ENCODE results near the gene ACY1.

Gene ACY1

DNA sequence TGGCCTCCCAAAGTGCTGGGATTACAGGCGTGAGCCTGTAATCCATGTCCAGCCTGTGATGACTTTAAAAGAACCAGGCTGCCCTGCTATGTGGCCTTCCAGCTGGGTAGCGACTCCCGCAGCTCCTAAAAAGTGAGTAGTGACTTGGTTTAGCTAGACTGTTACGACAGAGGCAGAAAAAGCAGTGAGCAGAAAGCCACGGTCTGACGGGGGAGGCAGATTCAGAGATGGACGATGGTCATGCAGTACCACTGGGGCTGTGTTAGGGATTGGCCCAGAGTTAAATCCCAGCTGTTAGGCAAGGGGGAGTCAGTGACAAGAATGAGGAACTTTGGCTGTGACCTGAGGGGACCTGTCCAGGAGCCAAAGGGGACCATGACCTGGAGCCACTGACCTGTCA, 15.4 kb downstream of the ACY1 start:
- TF ChIP-seq JUND (IDR thresholded peaks at IDR 0.05; ENCODE audit: low read depth): no peak
- DNase-seq (ENCODE audit: low read depth in 1 of 2, low spot score in 1 of 2): no peak
- in situ Hi-C loops (cut with HindIII; ENCODE audit: low pct_unique_long_range_greater_than_20kb, low sequenced_read_pairs): no loop called here

DNA sequence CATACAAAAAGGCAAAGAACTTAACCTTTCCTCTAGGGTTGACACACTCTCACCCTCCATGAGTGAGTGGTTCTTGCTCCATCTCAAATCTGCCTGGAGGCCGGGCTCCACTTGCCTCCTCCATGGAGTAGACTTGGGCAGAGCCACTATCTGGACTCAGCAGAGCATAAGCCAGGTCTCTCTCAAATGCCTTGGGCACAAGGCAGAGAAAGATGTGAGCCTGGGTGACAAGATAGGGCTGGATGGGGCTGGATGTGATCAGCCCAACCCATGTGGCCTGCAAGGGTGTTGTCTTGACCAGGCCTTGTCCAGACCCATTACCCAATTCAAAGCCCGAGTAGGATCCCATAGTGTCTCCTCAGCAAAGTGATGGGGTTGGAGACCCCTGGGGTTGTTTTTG, 16.5 kb downstream of the ACY1 start:
- no peak for TF ChIP-seq JUND (IDR thresholded peaks at IDR 0.05; ENCODE audit: low read depth)
- DNase-seq (ENCODE audit: low read depth in 1 of 2, low spot score in 1 of 2): no peak
- in situ Hi-C loops (cut with HindIII; ENCODE audit: low pct_unique_long_range_greater_than_20kb, low sequenced_read_pairs): no loop called here

DNA sequence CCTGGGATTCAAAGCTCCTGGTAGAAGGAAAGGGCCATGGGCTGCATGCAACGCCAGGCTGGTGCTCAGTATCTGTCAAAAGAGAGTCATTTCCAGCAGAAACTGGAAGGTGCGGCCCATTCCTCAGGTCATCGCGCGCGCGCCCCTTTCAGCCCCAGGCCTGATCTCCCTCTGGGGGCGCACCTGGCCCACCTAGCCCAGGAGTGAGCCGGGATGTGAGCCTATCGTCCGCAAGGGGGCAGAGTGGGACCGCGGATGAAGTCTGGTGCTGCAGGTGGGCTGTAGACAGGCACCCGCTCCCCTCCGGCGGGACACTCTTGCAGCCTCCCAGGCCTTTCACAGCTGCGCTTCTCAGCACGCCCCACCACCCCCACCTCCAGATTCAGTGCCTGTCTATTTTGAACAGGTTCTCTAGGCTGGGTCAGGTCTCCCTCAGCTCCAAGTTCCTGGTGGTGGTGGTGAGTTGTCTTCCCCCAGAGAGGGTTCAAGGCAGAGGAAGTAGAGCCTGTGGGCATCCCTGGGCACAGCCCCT, 18.2 kb downstream of the ACY1 start:
- TF ChIP-seq JUND (IDR thresholded peaks at IDR 0.05; ENCODE audit: low read depth): no peak
- in situ Hi-C loops (cut with HindIII; ENCODE audit: low pct_unique_long_range_greater_than_20kb, low sequenced_read_pairs): no loop called here
- peak; percentile 54 to 71 for DNase-seq (ENCODE audit: low read depth in 1 of 2, low spot score in 1 of 2)

DNA sequence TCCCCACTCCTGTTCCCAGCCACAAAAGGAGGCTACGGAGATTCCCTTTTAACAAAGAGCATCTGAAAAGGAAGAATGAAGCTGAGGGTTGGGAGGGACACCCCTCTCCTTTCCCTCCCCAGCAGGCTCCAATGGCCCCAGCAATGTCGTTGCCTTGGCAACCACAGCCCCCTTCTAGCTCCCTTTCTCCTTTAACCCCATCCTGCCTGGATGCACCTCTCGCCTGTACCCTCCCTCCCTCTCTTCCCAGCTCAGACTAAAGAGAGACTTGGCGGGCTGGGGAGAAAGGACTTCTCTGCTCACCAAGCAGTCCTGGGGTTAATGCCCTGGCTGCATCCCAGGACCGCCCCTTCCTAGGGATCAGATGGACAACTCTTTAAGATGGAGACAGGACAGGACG, 19.4 kb downstream of the ACY1 start:
- no peak for DNase-seq (ENCODE audit: low read depth in 1 of 2, low spot score in 1 of 2)
- in situ Hi-C loops (cut with HindIII; ENCODE audit: low pct_unique_long_range_greater_than_20kb, low sequenced_read_pairs): no loop called here

DNA sequence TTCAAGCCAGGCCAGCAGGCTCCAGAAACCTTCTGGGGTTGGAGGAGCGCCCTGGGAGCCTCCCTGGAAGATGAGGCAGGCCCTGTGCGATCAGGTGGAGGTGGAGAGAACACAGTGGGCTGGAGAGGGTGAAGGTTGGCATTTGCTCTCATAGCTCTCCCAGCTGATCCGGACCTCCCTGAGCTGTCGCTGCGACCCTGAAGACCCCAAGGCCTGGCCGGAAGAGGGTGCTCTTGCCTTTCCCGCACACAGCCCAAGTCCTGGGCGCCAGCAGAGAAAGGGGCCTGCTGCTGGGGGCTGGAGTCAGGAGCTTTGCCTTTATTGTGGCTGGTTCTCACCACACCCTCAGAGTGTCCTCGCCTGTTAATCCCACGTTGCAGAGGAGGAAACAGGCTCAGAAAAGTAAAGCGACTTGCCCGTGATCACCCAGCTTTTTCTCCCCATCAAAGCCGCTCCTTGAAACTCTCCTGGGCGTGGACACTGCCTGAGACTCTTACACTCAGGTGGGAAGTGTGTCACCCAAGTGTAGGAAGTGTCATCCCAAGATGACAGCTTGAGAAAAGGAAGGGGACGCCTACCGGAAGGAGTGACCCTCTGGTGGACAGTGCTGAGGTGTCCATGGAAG, 20.9 kb downstream of the ACY1 start:
- in situ Hi-C loops (cut with HindIII; ENCODE audit: low pct_unique_long_range_greater_than_20kb, low sequenced_read_pairs): no loop called here
- no peak for DNase-seq (ENCODE audit: low read depth in 1 of 2, low spot score in 1 of 2)
- no peak for TF ChIP-seq JUND (IDR thresholded peaks at IDR 0.05; ENCODE audit: low read depth)

More for the DNA sequence above, 19.4 kb downstream of the ACY1 start:
- TF ChIP-seq JUND (IDR thresholded peaks at IDR 0.05; ENCODE audit: low read depth): no peak

DNA sequence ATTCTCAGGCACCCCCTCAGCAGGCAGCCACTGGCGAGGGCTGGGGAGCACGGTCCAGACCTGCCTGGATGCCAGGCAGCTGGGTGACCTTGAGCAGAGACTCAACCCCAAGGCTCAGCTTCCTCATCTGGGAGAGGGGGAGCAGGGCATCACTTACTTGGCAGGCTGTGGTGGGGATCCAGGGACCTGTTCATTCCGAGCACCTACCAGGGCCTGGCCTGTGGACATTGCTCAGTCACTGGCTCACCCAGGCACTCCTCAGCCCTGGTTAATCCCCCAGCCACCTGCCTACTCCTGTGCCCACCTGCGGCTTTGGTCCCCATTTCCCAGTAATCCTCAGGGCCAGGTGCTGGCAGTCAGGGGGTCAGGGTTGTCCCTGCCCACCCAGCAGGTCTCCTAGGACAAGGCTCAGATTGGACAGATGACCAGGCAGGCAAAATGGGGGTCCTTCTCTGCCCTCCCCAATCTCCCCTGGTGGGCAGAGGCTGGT, 21.6 kb downstream of the ACY1 start:
- no peak for TF ChIP-seq JUND (IDR thresholded peaks at IDR 0.05; ENCODE audit: low read depth)
- DNase-seq (ENCODE audit: low read depth in 1 of 2, low spot score in 1 of 2): no peak
- in situ Hi-C loops (cut with HindIII; ENCODE audit: low pct_unique_long_range_greater_than_20kb, low sequenced_read_pairs): no loop called here

DNA sequence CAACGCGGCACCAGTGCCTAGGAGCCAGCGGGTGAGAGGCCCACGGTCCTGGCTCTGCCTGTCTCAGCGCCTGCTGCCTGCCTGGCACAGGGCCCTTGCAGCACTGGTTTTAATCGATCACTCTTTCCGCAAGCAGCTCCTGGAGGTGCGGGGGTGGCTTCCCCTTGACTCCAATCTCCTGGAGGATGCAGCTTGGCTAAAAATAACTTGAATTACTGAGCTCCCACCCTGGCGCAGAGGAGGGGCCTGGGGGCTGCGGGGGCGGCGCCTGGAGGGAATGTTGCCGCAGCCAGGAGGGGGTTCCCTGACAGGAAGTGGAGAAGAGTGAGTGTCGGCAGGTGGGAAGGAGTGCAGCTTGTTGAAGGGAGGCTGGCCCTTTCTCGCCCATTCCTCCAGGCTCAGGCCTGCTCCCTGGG, 22.2 kb downstream of the ACY1 start:
- in situ Hi-C loops (cut with HindIII; ENCODE audit: low pct_unique_long_range_greater_than_20kb, low sequenced_read_pairs): no loop called here

DNA sequence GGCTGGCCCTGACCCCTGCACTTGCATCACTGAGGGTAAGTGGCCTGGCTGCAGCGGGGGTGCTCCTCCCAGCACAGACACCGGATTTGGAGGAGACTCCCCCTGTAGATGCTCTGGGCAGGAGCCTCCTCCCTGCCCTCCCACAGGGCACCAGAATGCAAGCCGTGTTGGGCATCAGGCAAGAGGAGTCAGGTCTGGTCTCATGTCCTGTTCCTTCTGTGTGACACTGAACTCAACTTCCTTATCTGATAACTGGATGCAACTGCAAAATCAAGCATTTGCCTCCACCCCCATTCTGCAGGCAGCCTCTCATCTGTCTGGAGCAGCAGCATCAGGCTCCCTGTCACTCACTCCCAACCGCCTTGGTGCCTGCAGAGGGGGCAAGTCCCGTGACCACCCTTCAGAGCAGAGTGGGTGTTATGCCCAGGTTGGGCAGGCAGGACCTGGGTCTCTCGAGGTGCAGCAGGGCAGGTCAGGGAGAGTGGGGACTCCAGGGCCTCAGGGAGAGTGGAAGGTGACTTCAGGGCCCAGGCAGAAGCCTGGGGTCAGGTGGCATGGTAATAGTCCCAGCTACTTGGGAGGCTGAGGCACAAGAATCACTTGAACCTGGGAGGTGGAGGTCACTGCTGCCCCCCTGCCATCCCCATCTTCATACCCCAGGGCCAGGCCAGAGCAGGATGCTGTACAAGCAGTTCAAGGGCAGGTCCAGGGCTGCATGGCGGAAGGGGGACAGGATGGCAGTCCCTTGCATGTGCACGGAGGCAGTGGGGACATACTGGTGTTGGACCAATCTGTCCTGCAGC, 22.9 kb downstream of the ACY1 start:
- TF ChIP-seq JUND (IDR thresholded peaks at IDR 0.05; ENCODE audit: low read depth): no peak
- DNase-seq (ENCODE audit: low read depth in 1 of 2, low spot score in 1 of 2): no peak
- in situ Hi-C loops (cut with HindIII; ENCODE audit: low pct_unique_long_range_greater_than_20kb, low sequenced_read_pairs): no loop called here

More for the DNA sequence above, 22.2 kb downstream of the ACY1 start:
- no peak for DNase-seq (ENCODE audit: low read depth in 1 of 2, low spot score in 1 of 2)
- no peak for TF ChIP-seq JUND (IDR thresholded peaks at IDR 0.05; ENCODE audit: low read depth)

DNA sequence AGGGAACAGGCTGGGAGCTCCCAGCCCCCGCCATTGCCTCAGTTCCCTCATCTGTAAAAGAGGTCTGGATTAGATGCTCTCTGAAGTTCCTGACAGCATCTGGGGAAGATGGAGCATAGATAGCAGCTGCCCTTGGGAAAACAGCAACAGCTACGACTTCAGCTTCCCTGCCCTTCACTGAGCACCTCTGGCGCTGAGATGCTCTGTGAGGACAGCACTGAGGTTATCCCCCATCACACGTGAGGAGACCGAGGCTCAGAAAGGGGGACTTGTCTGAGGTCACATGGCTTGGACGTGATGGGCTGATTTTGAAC, 23.4 kb downstream of the ACY1 start:
- TF ChIP-seq JUND (IDR thresholded peaks at IDR 0.05; ENCODE audit: low read depth): no peak
- DNase-seq (ENCODE audit: low read depth in 1 of 2, low spot score in 1 of 2): no peak
- in situ Hi-C loops (cut with HindIII; ENCODE audit: low pct_unique_long_range_greater_than_20kb, low sequenced_read_pairs): no loop called here

DNA sequence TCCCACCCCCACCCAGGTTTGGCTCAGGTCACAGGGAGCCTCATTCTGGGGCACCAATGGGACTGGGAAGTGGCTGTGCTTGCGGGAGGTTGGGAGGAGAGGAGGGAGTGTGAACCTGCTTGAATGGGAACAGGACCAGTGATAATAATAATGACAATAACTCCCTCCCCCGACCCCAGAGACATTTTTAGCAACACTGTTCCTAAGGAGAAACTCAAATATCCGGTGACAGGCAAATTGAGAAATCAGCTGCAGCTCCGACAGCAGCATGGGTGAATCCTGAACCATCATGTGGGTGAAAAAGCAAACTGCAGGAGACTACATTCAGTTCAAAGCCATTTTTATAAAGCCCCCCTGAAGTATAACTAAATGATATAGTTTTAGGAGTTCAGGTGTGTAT, 24.0 kb downstream of the ACY1 start:
- in situ Hi-C loops (cut with HindIII; ENCODE audit: low pct_unique_long_range_greater_than_20kb, low sequenced_read_pairs): no loop called here
- DNase-seq (ENCODE audit: low read depth in 1 of 2, low spot score in 1 of 2): no peak
- no peak for TF ChIP-seq JUND (IDR thresholded peaks at IDR 0.05; ENCODE audit: low read depth)

DNA sequence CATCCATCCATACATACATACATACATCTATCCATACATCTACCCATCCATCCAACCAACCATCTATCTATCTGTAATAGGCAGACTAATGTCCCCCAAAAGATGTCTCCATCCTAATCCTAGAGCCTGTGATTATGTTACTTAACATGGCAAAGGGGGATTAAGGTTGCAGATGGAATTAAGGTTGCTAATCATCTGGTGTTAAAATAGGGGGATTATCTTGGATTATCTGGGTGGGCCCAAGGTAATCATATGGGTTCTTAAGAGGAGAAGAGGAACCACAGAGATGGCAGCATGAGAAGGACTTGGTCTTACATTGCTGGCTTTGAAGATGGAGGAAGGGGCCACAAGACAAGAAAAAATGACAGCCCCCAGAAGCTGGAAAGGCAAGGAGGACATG, 27.1 kb downstream of the ACY1 start:
- no peak for DNase-seq (ENCODE audit: low read depth in 1 of 2, low spot score in 1 of 2)
- no peak for TF ChIP-seq JUND (IDR thresholded peaks at IDR 0.05; ENCODE audit: low read depth)
- in situ Hi-C loops (cut with HindIII; ENCODE audit: low pct_unique_long_range_greater_than_20kb, low sequenced_read_pairs): no loop called here

DNA sequence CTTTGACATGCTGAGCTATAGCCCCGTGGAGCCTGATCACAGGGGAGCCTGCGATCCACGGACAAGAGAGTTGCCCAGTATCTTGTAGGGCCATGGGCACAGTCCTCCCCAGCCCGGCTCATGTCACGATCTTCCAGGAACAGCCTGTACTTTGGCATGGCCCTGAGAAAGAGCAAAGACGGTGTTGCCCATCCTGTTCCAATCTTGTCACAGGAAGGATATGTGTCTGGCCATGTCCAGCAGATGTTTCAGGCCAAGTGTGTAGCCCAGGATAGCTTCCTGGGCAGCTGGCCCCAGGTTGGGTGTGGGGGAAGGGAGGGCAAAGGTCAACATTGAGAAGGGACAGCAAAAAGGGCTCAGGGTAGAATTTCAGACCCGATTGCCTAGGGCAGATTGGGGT, 29.4 kb downstream of the ACY1 start:
- DNase-seq (ENCODE audit: low read depth in 1 of 2, low spot score in 1 of 2): no peak
- in situ Hi-C loops (cut with HindIII; ENCODE audit: low pct_unique_long_range_greater_than_20kb, low sequenced_read_pairs): no loop called here
- TF ChIP-seq JUND (IDR thresholded peaks at IDR 0.05; ENCODE audit: low read depth): no peak

DNA sequence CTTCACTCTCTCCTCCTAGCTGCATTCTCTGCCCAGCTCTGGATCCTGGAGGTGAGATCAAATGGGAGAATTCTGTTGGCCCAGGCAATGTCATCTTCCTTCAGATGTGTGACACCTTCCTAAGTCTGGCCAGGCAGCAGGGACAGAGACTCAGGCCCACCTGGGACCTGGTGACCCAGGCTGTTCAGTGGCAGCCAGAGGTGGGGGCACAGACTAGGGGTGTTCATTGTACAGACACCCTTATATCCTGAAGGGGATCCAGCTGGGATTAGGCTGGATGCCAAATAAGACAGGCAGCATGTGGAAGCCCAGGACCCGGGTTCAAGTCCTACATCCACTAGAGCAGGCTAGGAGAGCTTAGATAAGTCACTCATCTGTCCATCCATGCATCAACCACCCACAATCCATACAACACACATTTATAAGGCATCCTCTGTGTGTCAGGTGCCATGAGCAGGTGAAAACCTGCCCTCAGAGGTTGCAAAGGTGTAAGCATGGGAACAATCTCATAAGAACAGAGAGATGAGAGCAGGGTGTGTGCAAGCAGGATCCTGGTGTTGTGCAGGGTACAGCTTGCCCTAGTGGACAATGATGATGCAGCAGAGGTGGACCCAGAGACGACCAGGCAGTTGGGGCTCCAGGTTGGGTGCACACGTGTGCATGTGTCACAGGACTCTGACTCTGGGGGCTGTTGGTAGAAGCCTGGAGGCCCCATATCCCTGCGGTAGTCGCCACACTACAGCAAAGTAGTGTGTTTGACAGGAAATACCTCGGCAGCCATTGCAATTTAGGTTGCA, 30.7 kb downstream of the ACY1 start:
- TF ChIP-seq JUND (IDR thresholded peaks at IDR 0.05; ENCODE audit: low read depth): no peak
- no peak for DNase-seq (ENCODE audit: low read depth in 1 of 2, low spot score in 1 of 2)
- in situ Hi-C loops (cut with HindIII; ENCODE audit: low pct_unique_long_range_greater_than_20kb, low sequenced_read_pairs): no loop called here
